NCI-H226 (cell line): ENCODE results near the gene FCHO1.
"Not testable (repeated sequence)": the region's sequence is repeated elsewhere in the genome, so short reads cannot be mapped to it uniquely, and the experiment has no call there.

Source experiments
- DNase-seq: peaks from one replicate; pipeline ENCODE4 v3.0.0-alpha.2; 2015

Gene FCHO1

DNA sequence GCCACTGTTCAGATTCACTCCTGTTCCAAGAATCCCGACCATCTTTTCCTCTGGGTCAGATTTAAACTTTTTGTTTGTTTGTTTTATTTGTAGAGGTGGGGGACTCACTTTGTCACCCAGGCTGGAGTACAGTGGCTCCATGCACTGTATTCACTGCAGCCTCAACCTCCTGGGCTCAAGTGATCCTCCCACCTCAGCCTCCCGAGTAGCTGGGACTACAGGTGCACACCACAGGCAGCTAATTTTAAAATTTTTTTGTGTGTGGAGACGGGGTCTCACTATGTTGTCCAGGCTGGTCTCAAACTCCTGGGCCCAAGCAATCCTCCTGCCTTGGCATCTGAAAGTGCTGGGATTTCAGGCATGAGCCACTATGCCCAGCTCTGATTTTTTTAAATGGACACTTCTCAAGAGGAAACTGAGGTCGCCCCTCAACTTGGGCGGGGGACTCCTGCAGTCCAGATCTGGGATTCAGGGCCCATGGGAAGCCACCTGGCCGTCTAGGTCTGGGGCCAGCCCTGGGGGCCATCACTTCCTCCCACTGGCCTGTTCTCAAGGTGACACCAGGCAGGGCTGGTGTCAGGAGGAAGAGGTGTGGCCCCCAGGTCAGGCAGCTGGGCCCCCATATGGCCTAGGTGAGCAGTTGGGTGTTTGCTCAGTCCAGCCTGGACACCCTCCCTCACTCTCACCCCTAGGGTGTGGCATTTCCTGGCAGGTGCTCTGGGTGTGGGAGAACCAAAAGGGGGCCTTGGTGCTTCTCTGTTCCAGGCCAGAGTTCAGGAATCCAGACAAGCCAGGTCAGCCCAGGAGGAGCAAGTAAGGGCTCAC lies 44.9 kb downstream of the FCHO1 start:
- DNase-seq = no peak

DNA sequence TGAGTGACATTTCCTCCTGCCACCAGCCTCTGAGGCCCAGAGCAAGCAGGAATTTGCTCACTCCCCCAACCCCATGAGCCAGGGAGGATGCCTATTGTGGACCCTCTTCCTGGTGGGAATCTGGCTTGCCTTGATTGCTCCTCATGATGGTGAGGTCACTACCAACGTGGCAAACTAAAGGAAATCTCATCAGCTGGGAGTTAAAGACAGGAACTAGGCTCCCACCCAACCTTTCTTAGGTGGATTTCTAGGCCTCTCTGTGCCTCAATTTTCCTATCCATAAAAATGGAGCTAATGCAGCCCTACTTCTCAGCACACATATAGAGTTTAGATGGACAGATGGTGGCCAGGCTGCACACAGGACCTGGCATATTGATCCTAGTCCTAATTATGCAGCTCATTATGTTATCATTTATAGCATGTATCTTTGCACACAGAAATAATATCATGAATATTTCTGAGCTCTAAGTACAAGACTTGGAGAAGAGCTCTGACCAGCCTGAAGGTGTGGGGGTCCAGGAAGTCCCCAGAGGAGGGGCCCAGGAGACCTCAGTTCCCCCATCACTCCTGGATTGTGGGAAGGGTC lies 45.7 kb downstream of the FCHO1 start:
- no peak for DNase-seq

DNA sequence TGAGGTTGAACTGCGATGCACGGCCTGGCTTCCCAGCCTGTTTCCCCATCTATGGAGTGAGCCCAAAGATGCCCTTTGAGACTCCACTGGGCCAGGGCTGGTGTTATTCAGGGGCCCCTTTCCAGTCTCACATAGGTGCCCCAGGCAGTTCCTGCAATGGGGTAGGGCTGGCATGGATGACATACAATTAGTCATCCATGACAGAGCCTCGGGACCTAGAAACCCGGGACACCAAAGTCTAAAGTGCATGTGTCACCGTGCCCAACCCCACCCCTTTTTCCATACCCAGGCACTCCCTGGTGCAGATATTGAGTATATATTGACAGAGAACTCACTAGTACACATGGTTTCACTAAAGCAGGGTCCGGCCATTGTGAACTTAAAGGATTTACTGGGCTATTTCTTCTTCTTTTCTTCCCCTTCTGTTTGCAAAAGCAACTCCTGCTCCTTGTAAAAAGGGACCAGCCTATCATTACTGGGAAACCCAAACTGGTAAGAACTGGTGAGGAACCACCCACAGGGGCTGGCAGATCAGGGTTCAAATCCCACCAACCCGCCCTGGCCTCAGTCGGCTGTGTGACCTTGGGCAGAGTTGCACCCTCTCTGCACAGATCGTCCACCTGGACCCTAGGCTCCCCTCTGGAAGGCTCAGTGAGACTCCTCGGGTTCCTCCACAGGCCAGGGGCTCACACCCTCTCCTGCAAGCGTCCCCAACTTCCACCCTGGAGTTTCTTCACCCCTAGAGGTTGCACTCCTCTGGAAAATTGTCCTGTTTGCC lies 46.3 kb downstream of the FCHO1 start:
- peak; percentile 25 for DNase-seq

DNA sequence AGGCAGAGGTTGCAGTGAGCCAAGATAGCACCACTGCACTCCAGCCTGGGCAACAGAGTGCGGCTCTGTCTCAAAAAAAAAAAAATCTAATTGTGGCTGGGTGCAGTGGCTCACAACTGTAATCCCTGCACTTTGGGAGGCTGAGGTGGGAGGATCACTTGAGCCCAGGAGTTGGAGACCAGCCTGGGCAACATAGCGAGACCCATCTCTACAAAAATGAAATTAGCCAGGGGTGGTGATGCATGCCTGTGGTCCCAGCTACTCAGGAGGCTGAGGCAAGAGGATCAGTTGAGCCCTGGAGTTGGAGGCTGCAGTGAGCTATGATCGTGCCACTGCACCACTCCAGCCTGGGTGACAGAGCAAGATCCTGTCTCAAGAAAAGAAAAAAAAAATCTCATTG lies 47.3 kb downstream of the FCHO1 start:
- not testable (repeated sequence) for DNase-seq

DNA sequence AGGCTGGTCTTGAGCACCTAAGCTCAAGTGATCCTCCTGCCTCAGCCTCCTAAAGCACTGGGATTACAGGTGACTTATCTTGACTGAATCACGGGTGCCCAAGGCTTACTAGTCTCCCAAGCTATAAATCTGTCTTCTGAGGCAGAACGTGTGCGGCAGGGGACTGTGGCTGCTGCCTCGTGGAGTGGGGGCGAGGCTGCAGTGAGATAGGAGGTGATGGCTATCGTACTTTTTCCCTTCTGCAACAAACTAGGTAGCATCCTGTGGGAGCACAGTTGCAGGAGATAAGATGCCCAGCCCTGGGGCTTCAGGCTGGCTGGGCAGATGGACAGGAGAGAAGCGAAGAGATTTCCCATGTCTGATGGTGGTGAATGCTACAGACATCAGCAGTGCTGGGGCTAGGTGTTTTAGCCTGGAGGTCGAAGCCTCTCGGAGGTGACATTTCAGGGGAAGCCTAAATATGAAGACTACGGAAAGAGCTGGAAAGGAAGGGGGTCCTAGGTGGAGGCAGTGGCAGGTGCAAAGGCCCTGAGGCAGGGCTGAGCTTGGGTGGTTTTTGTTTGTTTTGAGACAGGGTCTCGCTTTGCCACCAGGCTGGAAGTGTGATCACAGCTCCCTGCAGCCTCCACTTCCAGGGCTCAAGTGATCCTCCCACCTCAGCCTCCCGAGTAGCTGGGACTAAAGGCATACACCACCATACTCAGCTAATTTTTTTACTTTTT lies 51.0 kb downstream of the FCHO1 start:
- DNase-seq = no peak

DNA sequence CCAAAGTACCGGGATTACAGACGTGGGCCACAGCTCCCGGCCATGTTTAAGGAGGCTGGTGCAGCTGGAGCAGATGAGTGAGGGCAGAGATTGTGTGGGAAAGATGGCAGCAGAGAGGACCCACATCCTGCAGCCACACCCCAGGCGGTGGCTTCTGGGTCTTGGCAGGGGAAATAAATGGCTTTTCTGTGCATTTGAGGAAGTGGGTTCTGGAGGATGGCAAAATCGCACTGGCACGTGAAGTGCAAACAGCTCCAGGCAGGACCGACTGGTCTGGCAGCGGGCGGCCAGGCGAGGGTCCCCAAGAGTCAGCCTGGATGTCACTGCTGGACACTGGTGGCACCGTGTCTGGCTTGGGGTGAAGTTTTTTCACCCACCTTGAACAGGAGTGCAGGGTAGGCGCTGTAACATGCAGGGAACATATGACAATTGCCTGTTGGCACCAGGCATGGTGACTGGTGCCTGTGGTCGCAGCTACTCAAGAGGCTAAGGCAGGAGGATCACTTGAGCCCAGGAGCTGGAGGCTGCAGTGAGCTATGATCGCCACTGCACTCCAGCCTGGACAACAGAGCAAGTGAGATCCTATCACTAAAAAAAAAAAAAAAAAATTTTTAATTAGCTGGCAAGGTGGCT lies 52.1 kb downstream of the FCHO1 start:
- DNase-seq = no peak

DNA sequence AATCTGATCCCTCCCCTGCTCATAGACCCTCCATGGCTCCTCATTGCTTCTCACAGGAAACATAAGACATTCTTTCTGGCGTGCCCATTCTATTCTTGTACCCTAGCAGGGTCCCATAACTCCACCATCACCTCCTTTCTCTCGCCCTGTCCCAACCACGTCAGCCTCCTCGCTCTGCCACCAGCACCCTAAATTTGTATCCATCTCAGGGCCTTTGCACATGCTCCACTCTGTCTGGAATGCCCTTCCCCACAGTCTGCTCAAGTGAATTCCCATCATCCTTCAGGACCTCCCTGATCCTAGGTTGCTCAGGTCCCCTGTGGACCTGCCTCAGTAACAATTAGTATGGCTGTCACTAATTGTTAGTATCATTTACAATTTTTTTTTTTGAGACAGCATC lies 54.1 kb downstream of the FCHO1 start:
- no peak for DNase-seq

DNA sequence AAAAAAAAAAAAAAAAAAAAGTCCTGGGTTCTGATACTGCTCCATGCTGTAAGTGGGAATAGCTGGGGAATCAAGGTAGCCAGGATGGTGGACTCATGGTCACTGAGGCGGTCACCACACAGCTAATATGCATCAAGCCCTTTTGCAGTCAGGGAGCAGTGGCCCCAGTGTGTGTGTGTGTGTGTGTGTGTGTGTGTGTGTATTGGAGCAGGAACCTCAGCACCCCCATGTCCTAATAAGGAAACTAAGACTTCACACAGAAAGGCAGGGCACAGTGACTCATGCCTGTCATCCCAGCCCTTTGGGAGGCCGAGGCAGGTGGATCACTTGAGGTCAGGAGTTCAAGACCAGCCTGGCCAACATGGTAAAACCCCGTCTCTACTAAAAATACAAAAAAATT lies 55.7 kb downstream of the FCHO1 start:
- no peak for DNase-seq

DNA sequence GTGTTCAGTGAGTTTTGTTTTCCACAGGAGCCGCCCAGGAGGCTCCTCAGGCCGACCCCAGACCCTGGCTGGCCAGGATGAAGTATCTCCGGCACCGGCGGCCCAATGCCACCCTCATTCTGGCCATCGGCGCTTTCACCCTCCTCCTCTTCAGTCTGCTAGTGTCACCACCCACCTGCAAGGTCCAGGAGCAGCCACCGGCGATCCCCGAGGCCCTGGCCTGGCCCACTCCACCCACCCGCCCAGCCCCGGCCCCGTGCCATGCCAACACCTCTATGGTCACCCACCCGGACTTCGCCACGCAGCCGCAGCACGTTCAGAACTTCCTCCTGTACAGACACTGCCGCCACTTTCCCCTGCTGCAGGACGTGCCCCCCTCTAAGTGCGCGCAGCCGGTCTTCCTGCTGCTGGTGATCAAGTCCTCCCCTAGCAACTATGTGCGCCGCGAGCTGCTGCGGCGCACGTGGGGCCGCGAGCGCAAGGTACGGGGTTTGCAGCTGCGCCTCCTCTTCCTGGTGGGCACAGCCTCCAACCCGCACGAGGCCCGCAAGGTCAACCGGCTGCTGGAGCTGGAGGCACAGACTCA lies 56.5 kb downstream of the FCHO1 start:
- no peak for DNase-seq

DNA sequence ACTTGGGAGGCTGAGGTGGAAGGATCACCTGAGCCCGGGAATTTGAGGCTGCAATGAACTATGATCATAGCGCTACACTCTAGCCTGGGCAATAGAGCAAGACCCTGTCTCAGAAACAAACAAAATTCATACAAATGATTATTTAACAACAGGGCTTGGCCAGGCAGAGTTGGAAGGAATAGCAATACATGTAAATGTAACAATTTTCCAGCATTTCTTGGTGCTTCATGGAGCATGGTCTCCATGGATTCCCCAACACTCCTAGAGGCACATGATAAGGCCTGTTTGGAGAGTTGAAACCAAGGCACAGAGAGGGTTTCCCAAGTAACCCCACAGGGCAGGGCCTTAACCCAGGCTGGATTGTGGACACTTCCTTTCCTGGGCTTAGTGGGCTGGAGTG lies 59.8 kb downstream of the FCHO1 start:
- DNase-seq = no peak

DNA sequence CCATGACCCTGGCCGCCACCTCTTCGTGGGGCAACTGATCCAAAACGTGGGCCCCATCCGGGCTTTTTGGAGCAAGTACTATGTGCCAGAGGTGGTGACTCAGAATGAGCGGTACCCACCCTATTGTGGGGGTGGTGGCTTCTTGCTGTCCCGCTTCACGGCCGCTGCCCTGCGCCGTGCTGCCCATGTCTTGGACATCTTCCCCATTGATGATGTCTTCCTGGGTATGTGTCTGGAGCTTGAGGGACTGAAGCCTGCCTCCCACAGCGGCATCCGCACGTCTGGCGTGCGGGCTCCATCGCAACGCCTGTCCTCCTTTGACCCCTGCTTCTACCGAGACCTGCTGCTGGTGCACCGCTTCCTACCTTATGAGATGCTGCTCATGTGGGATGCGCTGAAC lies 60.4 kb downstream of the FCHO1 start:
- DNase-seq = no peak

DNA sequence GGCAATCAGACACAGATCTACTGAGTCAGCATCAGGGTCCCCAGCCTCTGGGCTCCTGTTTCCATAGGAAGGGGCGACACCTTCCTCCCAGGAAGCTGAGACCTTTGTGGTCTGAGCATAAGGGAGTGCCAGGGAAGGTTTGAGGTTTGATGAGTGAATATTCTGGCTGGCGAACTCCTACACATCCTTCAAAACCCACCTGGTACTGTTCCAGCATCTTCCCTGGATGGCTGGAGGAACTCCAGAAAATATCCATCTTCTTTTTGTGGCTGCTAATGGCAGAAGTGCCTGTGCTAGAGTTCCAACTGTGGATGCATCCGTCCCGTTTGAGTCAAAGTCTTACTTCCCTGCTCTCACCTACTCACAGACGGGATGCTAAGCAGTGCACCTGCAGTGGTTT lies 60.8 kb downstream of the FCHO1 start:
- DNase-seq = no peak

DNA sequence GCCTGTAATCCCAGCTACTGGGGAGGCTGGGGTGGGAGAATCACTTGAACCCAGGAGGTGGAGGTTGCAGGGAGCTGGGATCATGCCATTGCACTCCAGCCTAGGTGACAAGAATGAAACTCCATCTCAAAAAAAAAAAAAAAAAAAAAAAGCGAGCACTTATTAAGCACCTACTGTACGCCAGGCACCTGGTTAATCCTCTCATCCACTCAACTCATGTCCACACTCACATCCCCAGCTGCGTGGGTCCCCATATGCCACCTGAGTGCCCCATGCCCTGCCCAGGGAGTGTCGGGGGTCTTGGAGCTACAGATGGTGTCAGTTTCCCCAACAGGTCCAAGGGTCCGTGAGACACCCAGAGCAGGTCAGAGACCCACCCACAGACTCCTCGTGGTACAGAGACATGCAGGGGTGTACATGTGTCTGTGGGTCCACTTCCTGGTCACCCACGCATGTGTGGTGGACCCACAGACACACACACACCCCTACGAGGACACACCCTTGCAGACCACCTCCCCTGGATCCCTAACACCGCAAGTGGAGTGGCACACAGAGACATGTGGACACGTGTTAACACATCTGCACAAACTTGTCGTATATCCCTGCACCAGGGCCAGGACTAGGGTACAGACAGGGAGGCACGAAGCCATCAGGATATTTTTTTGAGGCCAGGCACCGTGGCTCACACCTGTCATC lies 66.5 kb downstream of the FCHO1 start:
- no peak for DNase-seq

DNA sequence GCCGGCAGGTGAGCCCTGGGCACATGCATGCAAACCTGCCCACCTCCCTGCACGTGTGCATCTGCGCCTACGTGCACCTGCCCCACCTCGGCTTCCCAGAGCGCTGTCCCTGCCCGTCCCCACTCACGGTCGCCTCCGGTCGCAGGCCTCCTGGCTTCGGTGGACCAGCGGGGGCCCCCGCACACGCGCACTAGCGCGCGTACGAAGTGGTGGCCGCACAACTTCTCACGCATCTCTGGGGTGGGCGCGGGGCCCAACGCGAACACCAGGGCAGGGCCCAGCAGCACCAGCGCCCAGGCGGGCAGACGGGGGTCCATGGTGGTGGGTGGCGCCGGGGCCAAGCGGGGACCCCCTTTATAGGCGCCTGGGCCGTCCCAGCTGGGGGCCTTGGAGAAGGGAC lies 69.9 kb downstream of the FCHO1 start, which contains the start of gene INSL3:
Gene INSL3 (minus strand): TSS at position 330 of the 400 bp plus-strand sequence. CDS start 13 bp downstream, at position 317.
- DNase-seq = no peak

DNA sequence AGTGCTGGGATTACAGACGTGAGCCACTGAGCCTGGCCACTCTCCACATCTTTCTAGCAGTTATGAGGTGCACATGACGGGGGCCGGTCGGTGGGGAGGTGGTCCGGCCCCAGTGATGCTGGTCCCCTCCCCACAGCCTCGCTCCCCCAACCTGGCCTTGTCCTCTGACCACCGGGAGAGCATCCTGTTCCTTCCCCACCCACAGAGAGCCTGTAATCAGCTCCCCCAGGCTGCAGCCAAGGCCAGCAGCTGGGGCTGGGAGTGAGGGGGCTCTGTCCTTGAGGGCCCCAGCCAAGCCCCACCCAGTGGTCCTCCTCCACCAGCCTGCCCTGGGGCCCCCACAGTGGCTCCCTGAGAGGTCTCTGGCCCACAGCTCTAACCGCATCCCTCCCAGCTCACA lies 73.1 kb downstream of the FCHO1 start:
- DNase-seq = no peak

DNA sequence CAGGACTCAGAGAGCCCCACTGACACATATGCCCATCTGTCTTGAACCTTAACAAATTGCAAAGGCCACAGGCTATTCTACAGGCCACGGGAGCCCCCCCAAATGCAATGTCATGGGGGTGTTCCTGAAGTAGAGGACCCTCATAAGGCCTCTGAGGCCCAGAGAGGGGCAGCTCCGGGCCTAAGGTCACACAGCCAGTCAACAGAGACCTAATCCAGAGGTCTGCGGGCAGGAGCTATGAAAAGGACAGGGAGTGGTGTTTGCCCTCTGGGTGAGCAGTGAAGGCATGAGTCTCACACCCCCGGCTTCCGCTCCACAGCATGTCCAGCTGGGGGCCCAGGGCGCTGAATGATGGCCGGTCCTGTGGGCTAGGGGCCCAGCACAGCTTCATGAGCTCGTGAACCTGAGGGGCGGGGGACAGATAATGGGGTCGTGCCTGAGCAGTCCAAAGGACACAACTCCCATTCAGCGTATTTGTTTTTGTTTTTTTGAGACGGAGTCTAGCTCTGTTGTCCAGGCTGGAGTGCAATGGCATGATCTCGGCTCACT lies 75.3 kb downstream of the FCHO1 start:
- no peak for DNase-seq

DNA sequence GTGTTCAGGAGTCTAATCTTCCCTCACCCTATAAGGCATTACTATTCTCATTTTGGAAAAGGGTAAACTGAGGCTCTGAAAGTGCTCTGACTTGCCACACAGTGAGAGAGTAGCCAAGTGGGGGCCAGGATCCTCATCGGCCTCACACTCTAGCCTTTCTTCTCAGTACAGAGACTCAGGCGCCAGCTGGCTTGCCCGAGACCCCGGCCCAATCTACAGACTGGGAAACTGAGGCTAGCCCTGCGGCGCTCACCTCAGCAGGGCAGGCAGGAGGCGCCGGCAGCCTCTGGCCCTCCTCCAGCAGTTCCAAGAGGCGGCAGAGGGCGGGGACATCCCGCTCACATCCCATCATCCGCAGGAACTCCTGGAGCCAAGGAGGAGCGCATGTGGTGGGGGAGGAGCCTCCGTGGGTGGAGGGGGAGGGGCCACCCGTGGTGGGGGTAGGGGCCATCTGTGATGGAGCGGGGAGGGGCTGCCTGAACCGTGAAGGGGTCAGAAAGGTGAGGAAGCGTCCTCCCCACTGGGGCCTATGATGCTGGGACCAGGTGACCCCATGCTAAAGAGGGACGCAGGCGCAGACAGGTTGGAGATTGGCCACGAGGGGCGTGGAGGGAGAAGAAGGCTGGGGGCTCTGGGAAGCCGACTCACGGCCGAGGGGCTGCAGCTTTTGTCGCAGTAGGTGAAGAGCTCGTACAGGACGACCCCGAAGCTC lies 78.7 kb downstream of the FCHO1 start:
- peak; percentile 80 for DNase-seq

DNA sequence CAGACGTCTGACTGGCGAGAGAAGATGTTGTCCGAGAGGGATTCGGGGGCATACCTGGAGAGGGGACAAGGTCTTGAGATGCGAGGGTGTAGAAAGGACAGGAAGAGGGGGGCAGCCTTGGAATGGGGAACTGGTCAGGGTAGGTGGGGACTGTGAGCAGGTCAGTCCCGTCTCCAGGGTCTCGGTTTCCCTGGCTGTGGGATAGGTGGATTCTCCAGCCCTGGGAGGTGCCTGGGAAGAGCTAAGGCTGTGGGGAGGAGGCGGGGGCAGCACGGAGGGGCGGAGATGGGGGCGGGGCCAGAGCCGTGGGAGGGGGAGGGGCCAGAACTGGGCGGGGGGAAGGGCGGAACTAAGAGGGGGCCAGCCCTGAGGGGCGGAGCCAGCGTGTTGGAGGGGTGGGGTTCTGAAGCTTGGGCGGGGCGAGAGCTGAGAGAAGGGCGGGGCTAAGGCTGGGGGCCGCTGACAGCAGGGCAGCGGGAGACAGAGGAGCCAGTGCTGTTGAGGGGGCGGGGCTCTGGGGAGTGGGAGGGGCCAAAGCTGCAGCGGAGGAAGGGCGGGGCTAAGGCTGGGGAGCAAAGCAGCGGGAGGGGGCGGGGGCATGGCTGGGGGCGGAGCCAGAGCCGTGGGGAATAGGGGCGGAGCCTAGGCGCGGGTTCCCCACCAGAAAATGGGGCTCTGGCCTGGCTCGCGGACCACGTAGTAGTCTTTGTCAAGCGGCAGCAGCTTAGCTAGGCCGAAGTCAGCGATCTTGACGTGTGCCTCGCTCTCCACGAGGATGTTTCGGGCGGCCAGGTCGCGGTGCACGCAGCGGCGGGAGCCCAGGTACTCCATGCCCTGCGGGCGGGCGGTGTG lies 79.5 kb downstream of the FCHO1 start:
- DNase-seq = peak; percentile 92

DNA sequence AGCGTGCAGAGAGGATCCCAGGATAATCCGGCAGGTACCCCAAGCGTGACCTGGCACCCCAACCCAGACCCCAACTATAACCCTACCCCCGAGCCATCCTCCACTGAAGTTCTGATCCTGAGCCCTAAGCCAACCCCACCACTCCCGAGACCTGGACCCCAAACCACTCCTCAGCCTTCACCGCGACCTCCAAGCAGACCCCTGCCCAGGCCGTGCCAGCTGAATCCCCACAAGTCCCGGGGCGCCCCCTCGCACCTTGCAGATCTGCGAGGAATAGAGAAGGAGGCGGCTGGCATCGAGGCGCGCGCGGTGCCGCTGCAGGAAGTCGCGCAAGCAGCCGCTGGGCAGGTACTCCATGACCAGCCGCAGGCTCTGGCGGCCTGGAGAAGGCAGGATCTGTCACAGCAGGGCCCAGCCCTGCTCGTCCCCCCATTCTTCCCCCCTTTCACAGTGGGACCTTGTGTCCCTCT lies 80.2 kb downstream of the FCHO1 start:
- DNase-seq = no peak
